Prostate gland (tissue), 2 donors: ENCODE data around the gene TUBGCP5.

Source experiments
- POLR2AphosphoS5 ChIP-seq: sonication (generic); formaldehyde crosslinking; IDR thresholded peaks from one replicate; pipeline ENCODE4 v1.6.1; 2017; ENCODE audit warnings: antibody characterized with exemption
- TF ChIP-seq, protein P1 (sequence below), 4 experiments: fragments of 200-600 bp in 2 of 4; fragments of 450-650 bp in 2 of 4; sonication (generic) in 2 of 4; IDR thresholded peaks; 1 replicate in 3 of 4; 2 replicates in 1 of 4; pipeline ENCODE4 v1.5.1; 2016 to 2019; ENCODE audit warnings: antibody characterized with exemption in 4 of 4, mild to moderate bottlenecking in 2 of 4, moderate library complexity in 2 of 4

DNA sequence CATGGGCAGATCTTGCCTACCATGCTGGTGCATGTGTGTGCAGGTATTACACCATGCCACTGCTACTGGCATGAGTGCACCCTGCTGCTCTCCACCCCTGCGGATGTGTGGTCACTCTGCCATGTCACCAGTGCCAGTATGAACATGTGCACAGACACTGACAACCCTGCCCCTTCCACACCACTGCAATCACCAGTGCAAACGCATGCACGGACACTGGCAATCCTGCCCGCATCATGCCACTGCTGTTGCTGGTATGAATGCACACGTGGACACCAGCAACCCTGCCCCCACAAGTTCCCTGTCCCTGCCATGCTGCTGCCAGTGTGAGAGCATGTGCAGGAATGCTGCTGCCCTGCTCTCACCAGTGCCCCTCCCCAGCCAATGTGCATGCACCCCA lies 24.8 kb upstream of the TUBGCP5 start:
- TF ChIP-seq, protein P1, sequence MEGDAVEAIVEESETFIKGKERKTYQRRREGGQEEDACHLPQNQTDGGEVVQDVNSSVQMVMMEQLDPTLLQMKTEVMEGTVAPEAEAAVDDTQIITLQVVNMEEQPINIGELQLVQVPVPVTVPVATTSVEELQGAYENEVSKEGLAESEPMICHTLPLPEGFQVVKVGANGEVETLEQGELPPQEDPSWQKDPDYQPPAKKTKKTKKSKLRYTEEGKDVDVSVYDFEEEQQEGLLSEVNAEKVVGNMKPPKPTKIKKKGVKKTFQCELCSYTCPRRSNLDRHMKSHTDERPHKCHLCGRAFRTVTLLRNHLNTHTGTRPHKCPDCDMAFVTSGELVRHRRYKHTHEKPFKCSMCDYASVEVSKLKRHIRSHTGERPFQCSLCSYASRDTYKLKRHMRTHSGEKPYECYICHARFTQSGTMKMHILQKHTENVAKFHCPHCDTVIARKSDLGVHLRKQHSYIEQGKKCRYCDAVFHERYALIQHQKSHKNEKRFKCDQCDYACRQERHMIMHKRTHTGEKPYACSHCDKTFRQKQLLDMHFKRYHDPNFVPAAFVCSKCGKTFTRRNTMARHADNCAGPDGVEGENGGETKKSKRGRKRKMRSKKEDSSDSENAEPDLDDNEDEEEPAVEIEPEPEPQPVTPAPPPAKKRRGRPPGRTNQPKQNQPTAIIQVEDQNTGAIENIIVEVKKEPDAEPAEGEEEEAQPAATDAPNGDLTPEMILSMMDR (IDR thresholded peaks at IDR 0.05), result no peak
- no peak for TF ChIP-seq POLR2AphosphoS5
